Lung (tissue), 12 donors: ENCODE measurements around the gene ARIH2. TPM values are rescaled to one million over a fixed set of nuclear protein-coding genes. Genes with fewer than 3 reads are reported as not detected.

ENCODE experiments used
- ATAC-seq: fragments of 200-7000 bp; cut with Tn5 transposase; one replicate; pipeline ENCODE4 v1.9.1; 2020; ENCODE audit warnings: moderate number of reproducible peaks; ENCODE audit not compliant: insufficient read depth, low FRiP score
- DNase-seq, 3 donors: peaks; one replicate each; pipeline ENCODE4 v3.0.0-alpha.2; 2013 to 2017
- H3K27ac ChIP-seq, 2 donors: one replicate each; pipeline ENCODE4 v1.5.1; 2013; ENCODE audit warnings: mild to moderate bottlenecking in 2 of 2, moderate library complexity in 2 of 2, control low read depth in 1 of 2, inconsistent platforms in 1 of 2, low read depth in 1 of 2, low read length in 1 of 2
- H3K27me3 ChIP-seq, 3 donors: one replicate each; pipeline ENCODE4 v1.5.1; 2013; ENCODE audit warnings: low read length in 2 of 3; ENCODE audit not compliant: control insufficient read depth in 3 of 3, insufficient read depth in 3 of 3
- H3K36me3 ChIP-seq, 4 donors: one replicate each; pipeline ENCODE4 v1.5.1; 2013; ENCODE audit warnings: low read length in 4 of 4, mild to moderate bottlenecking in 1 of 4, moderate library complexity in 1 of 4; ENCODE audit not compliant: control insufficient read depth in 4 of 4, insufficient read depth in 4 of 4
- H3K4me1 ChIP-seq, 5 donors: one replicate each; pipeline ENCODE4 v1.5.1; 2013; ENCODE audit warnings: low read length in 5 of 5, mild to moderate bottlenecking in 2 of 5, moderate library complexity in 1 of 5; ENCODE audit not compliant: control insufficient read depth in 5 of 5, insufficient read depth in 5 of 5
- H3K4me3 ChIP-seq: one replicate; pipeline ENCODE4 v1.5.1; 2013; ENCODE audit warnings: mild to moderate bottlenecking, control low read depth, moderate library complexity
- H3K9ac ChIP-seq, 2 donors: one replicate each; pipeline ENCODE4 v1.5.1; 2013; ENCODE audit warnings: low read length in 2 of 2, control low read depth in 1 of 2; ENCODE audit not compliant: insufficient read depth in 1 of 2
- H3K9me3 ChIP-seq, 4 donors: one replicate each; pipeline ENCODE4 v1.5.1; 2013; ENCODE audit warnings: low read length in 3 of 4, mild to moderate bottlenecking in 1 of 4, moderate library complexity in 1 of 4; ENCODE audit not compliant: control insufficient read depth in 4 of 4, insufficient read depth in 3 of 4
- CTCF ChIP-seq: IDR thresholded peaks from 2 replicates; pipeline ENCODE4 v1.5.1; 2012; ENCODE audit warnings: mild to moderate bottlenecking; ENCODE audit errors: control extremely low read depth, extremely low read depth
- WGBS, 2 donors: extraction: QIAGEN DNeasy Blood & Tissue Kit; methylation state at CpG; one replicate each; pipeline ENCODE4 v1.1.7; 2013; 5-methylcytosine and 5-hydroxymethylcytosine counted together
- polyA plus RNA-seq, 2 donors: library from polyadenylated mRNA; stranded (reverse); fragments of 200-250 nt; gene quantifications; one replicate each; pipeline ENCODE4 v1.2.1, GENCODE V29; 2013
- total RNA-seq, 2 donors: library from RNA; depleted of rRNA in 1 of 2; stranded (reverse); fragments of >200 nt in 1 of 2; gene quantifications; one replicate each; pipeline ENCODE4 v1.2.1, GENCODE V29; 2014 to 2021
- donor health status: control.
- donor health status: control.
- donor health status: Bipolar disorder and iron deficiency.
- donor health status: healthy.
- donor health status: DM: yes; HTN: yes; CAD: no.

Gene ARIH2
- total and polyA plus RNA-seq, 4 donors, result 33.1 to 97.6 (median 65.6) TPM

GRCh38 chr3:49023775-49024174 lies 105.1 kb downstream of the ARIH2 start:
- Histone ChIP-seq H3K27ac (no peak overlapping the region), H3K9ac (no peak overlapping the region), H3K9me3 (no peaks in the 10 kb centered on the region), H3K4me1 (peaks cover 7 to 33% (median 17%) of the 10 kb centered on the region in 5 donors), H3K36me3 (peaks cover 7 to 39% (median 32%) of the 10 kb centered on the region in 4 donors), H3K27me3 (no peaks in the 10 kb centered on the region), H3K4me3 (no peak overlapping the region)
- 92 to 94% methylated on average over 4 of the region's 4 CpGs for WGBS, 2 donors
- ATAC-seq, result no peak
- no peak for TF ChIP-seq CTCF
- DNase-seq, result no peak

GRCh38 chr3:49024449-49024848 lies 105.8 kb downstream of the ARIH2 start:
- no peaks in the 10 kb centered on the region for H3K9me3 ChIP-seq
- DNase-seq (no peak), ATAC-seq (no peak)
- H3K27ac ChIP-seq, result no peak overlapping the region
- no peak overlapping the region for H3K4me3 ChIP-seq
- no peak for TF ChIP-seq CTCF
- 89 to 90% methylated on average over 5 of the region's 5 CpGs for whole genome bisulfite sequencing, 2 donors
- no peak overlapping the region for H3K9ac ChIP-seq
- peaks cover 7 to 37% (median 15%) of the 10 kb centered on the region in 5 donors for H3K4me1 ChIP-seq
- H3K36me3 ChIP-seq, result peaks cover 7 to 39% (median 32%) of the 10 kb centered on the region in 4 donors
- no peaks in the 10 kb centered on the region for H3K27me3 ChIP-seq

GRCh38 chr3:49025005-49025792 lies 106.6 kb downstream of the ARIH2 start:
- no peak for TF ChIP-seq CTCF
- no peak overlapping the region for H3K4me3 ChIP-seq
- peaks cover 7 to 39% (median 32%) of the 10 kb centered on the region in 4 donors for H3K36me3 ChIP-seq
- no peak overlapping the region for H3K27ac ChIP-seq
- ATAC-seq (no peak), DNase-seq (no peak)
- H3K27me3 ChIP-seq, result no peaks in the 10 kb centered on the region
- peaks cover 7 to 33% (median 10%) of the 10 kb centered on the region in 5 donors for H3K4me1 ChIP-seq
- no peaks in the 10 kb centered on the region for H3K9me3 ChIP-seq
- 81 to 84% methylated on average over 13 of the region's 13 CpGs for WGBS, 2 donors
- no peak overlapping the region for H3K9ac ChIP-seq
